Measurements from ENCODE around the gene TTC34.
"Not testable (repeated sequence)": the region's sequence is repeated elsewhere in the genome, so short reads cannot be mapped to it uniquely, and the experiment has no call there.

GRCh38 chr1:2654443-2654948 lies 147.0 kb downstream of the TTC34 start:
- TF ChIP-seq BCLAF1 (IDR thresholded peaks at IDR 0.05); CTCF (CRISPR knock-in tag; IDR thresholded peaks at IDR 0.05); GABPA (IDR thresholded peaks at IDR 0.05; ENCODE audit: low read depth, low read length); GABPA (CRISPR knock-in tag; IDR thresholded peaks at IDR 0.05; ENCODE audit: low read depth); FOXJ3 (CRISPR knock-in tag; IDR thresholded peaks at IDR 0.05; ENCODE audit: borderline replicate concordance); ZFY (CRISPR knock-in tag; IDR thresholded peaks at IDR 0.05); ELF1 (CRISPR knock-in tag; IDR thresholded peaks at IDR 0.05); SMAD3 (CRISPR knock-in tag; IDR thresholded peaks at IDR 0.05): not testable (repeated sequence)

All from HepG2 (cell line).